PC-9 (cell line): ENCODE results near the gene FAM118A. TPM values are rescaled to one million over a fixed set of nuclear protein-coding genes. Genes with fewer than 3 reads are reported as not detected.

ENCODE experiments used
- BruUV-seq: library from RNA; stranded (reverse); fragments of 400-500 nt; replicated peaks from 2 replicates; lab custom pipeline; 2021; lab: Mats Ljungman, UMichigan
- CTCF ChIA-PET: fragments of 300-600 bp; sonication (Branson Sonifier 250); formaldehyde crosslinking; loops from one replicate; lab custom pipeline; 2022; ENCODE audit warnings: antibody characterized with exemption; lab: Charles Lee
- POLR2A ChIA-PET: fragments of 300-600 bp; sonication (Branson Sonifier 250); formaldehyde crosslinking; loops from one replicate; lab custom pipeline; 2022; ENCODE audit warnings: antibody characterized with exemption; ENCODE audit not compliant: unreplicated experiment; lab: Charles Lee
- DNase-seq, 2 experiments: peaks; one replicate each; pipeline versions ENCODE4 v3.0.0 to v3.0.0-alpha.2; 2015 to 2022; ENCODE audit warnings: mixed read lengths in 1 of 2
- H2AFZ ChIP-seq: fragments of 200-600 bp; sonication (generic); 2 replicates; pipeline ENCODE4 v1.8.1; 2017; ENCODE audit warnings: antibody characterized with exemption
- H3F3A ChIP-seq: fragments of 200-600 bp; sonication (generic); 2 replicates; pipeline ENCODE4 v1.8.1; 2017; ENCODE audit warnings: antibody characterized with exemption, mild to moderate bottlenecking, low read depth; ENCODE audit not compliant: insufficient read depth
- H3K27ac ChIP-seq: fragments of 200-600 bp; sonication (generic); 2 replicates; pipeline ENCODE4 v1.6.1; 2016; ENCODE audit warnings: mixed run types
- H3K27me3 ChIP-seq: fragments of 200-600 bp; sonication (generic); 2 replicates; pipeline ENCODE4 v1.6.1; 2016; ENCODE audit warnings: low read depth, mixed run types; ENCODE audit not compliant: insufficient read depth
- H3K36me3 ChIP-seq: fragments of 200-600 bp; sonication (generic); 2 replicates; pipeline ENCODE4 v1.6.1; 2016; ENCODE audit warnings: low read depth, mixed run types
- H3K4me1 ChIP-seq: fragments of 200-600 bp; sonication (generic); replicated peaks from 2 replicates; pipeline ENCODE4 v1.6.1; 2016; ENCODE audit warnings: mixed run types; ENCODE audit not compliant: insufficient read depth
- H3K4me2 ChIP-seq: fragments of 200-600 bp; sonication (generic); 2 replicates; pipeline ENCODE4 v1.6.1; 2017; ENCODE audit warnings: mixed run types
- H3K4me3 ChIP-seq: fragments of 200-600 bp; sonication (generic); 2 replicates; pipeline ENCODE4 v1.6.1; 2016; ENCODE audit warnings: mixed run types
- H3K79me2 ChIP-seq: fragments of 200-600 bp; sonication (generic); 2 replicates; pipeline ENCODE4 v1.6.1; 2017; ENCODE audit warnings: low read depth, mixed run types
- H3K9me2 ChIP-seq: fragments of 200-600 bp; sonication (generic); 2 replicates; pipeline ENCODE4 v1.8.1; 2017; ENCODE audit warnings: mild to moderate bottlenecking; ENCODE audit not compliant: insufficient read depth
- H3K9me3 ChIP-seq: fragments of 200-600 bp; sonication (generic); 2 replicates; pipeline ENCODE4 v1.8.1; 2016; ENCODE audit warnings: low read depth; ENCODE audit not compliant: insufficient read depth
- H4K20me1 ChIP-seq: fragments of 200-600 bp; sonication (generic); 2 replicates; pipeline ENCODE4 v1.8.1; 2017; ENCODE audit not compliant: insufficient read depth
- CTCF ChIP-seq: fragments of 200-600 bp; sonication (generic); conservative IDR thresholded peaks from 2 replicates; pipeline ENCODE4 v1.6.1; 2017; ENCODE audit warnings: mixed run types, antibody characterized with exemption, mild to moderate bottlenecking, moderate library complexity
- EZH2 ChIP-seq: fragments of 200-600 bp; sonication (generic); IDR thresholded peaks from 2 replicates; pipeline ENCODE4 v1.8.0; 2017; ENCODE audit warnings: antibody characterized with exemption, low read depth
- intact Hi-C: fragments of 100-400 bp; cut with micrococcal nuclease; formaldehyde crosslinking; loops from one replicate; pipeline ENCODE4 v1.10.0; 2022; ENCODE audit not compliant: unreplicated experiment
- total RNA-seq: library from RNA; stranded (reverse); gene quantifications from 2 replicates; pipeline ENCODE4 v1.2.3, GENCODE V29; 2021

The FAM118A gene
- total RNA-seq, 1 experiment from 2014 or later, result 24.4 TPM

GRCh38 chr22:45308957-45309421, 745 bp upstream of the FAM118A start:
- H4K20me1 ChIP-seq, result peaks cover 15% of the 10 kb centered on the region
- no peaks in the 10 kb centered on the region; the same call in 1 of the 2 replicates for H3F3A ChIP-seq
- peaks cover 34% of the 10 kb centered on the region for H3K4me1 ChIP-seq
- intact Hi-C loops, result no loop called here
- ChIA-PET CTCF (no interaction called here), POLR2A (no interaction called here)
- H3K27me3 ChIP-seq, result no peaks in the 10 kb centered on the region
- 0 out of 2 replicates have a peak, but pooled peaks cover 5% of the 10 kb centered on the region for H3K36me3 ChIP-seq
- TSS peak; percentile 79 for BruUV-seq
- no peak for TF ChIP-seq EZH2
- no peak for TF ChIP-seq CTCF
- DNase-seq, result no peak
- peak overlapping the region; percentile 96 for H2AFZ ChIP-seq
- H3K4me3 ChIP-seq, result peak overlapping the region; percentile 94; the same call in 1 of the 2 replicates
- H3K9me3 ChIP-seq, result no peaks in the 10 kb centered on the region
- peak overlapping the region; percentile 38; the same call in 1 of the 2 replicates for H3K27ac ChIP-seq
- no peaks in the 10 kb centered on the region for H3K9me2 ChIP-seq
- peak overlapping the region; percentile 91 for H3K4me2 ChIP-seq
- H3K79me2 ChIP-seq, result peaks cover 38% of the 10 kb centered on the region

GRCh38 chr22:45310331-45310976, 720 bp downstream of the FAM118A start:
- Histone ChIP-seq H3K79me2 (peaks cover 53% of the 10 kb centered on the region), H3K27ac (peak overlapping the region; percentile 19; the same call in 1 of the 2 replicates), H3K4me3 (peak overlapping the region; percentile 94), H3K27me3 (no peaks in the 10 kb centered on the region), H3K36me3 (0 out of 2 replicates have a peak, but pooled peaks cover 5% of the 10 kb centered on the region), H3K9me3 (no peaks in the 10 kb centered on the region), H3K9me2 (no peaks in the 10 kb centered on the region), H3K4me1 (peaks cover 30% of the 10 kb centered on the region), H2AFZ (peak overlapping the region; percentile 87), H3K4me2 (peak overlapping the region; percentile 96), H4K20me1 (peaks cover 15% of the 10 kb centered on the region), H3F3A (no peaks in the 10 kb centered on the region; the same call in 1 of the 2 replicates)
- ChIA-PET CTCF (no interaction called here), POLR2A (interaction anchor here (0.6 kb wide), 1 partner anchor 222 kb away, joined by 3 read pairs; no protein-coding TSS in a partner anchor)
- BruUV-seq, result TSS peak; percentile 51
- no peak for DNase-seq
- TF ChIP-seq EZH2 (no peak), CTCF (no peak)
- intact Hi-C loops, result loop anchor here (10.0 kb wide), 1 partner anchor 124 kb away; no protein-coding TSS in a partner anchor

- Histone ChIP-seq H3F3A (no peaks in the 10 kb centered on the region; the same call in 1 of the 2 replicates), H3K4me2 (peak overlapping the region; percentile 96), H3K4me3 (peak overlapping the region; percentile 94), H2AFZ (peak overlapping the region; percentile 87), H3K27me3 (no peaks in the 10 kb centered on the region), H3K36me3 (0 out of 2 replicates have a peak, but pooled peaks cover 5% of the 10 kb centered on the region), H3K9me2 (no peaks in the 10 kb centered on the region), H3K4me1 (peaks cover 26% of the 10 kb centered on the region), H3K79me2 (peaks cover 59% of the 10 kb centered on the region), H4K20me1 (peaks cover 18% of the 10 kb centered on the region), H3K9me3 (no peaks in the 10 kb centered on the region), H3K27ac (no peak overlapping the region)
- intact Hi-C loops, result loop anchor here (10.0 kb wide), 1 partner anchor 124 kb away; no protein-coding TSS in a partner anchor
- TF ChIP-seq CTCF (no peak), EZH2 (no peak)
- ChIA-PET POLR2A (interaction anchor here (0.6 kb wide), 1 partner anchor 221 kb away, joined by 3 read pairs; no protein-coding TSS in a partner anchor), CTCF (no interaction called here)
- BruUV-seq, result no TSS peak
- DNase-seq, result no peak
Measured at GRCh38 chr22:45310977-45311531, 1.3 kb downstream of the FAM118A start.
